Testis (tissue), 3 donors: Measurements from ENCODE around the gene NOVA2. TPM values are rescaled to one million over a fixed set of nuclear protein-coding genes. Genes with fewer than 3 reads are reported as not detected.

ENCODE experiments used
- DNase-seq: peaks from one replicate; pipeline ENCODE4 v3.0.0-alpha.2; 2019
- H3K27ac ChIP-seq, 2 donors: fragments of 200-600 bp; sonication (generic); one replicate each; pipeline ENCODE4 v1.5.1; 2019
- H3K27me3 ChIP-seq: fragments of 200-600 bp; sonication (generic); one replicate; pipeline ENCODE4 v1.5.1; 2019
- H3K36me3 ChIP-seq: fragments of 200-600 bp; sonication (generic); one replicate; pipeline ENCODE4 v1.5.1; 2017; ENCODE audit warnings: low read depth; ENCODE audit errors: missing control alignments
- H3K4me1 ChIP-seq: fragments of 200-600 bp; sonication (generic); one replicate; pipeline ENCODE4 v1.5.1; 2019
- H3K4me3 ChIP-seq, 2 donors: fragments of 200-600 bp; sonication (generic); one replicate each; pipeline ENCODE4 v1.5.1; 2017 to 2019
- H3K9me3 ChIP-seq: fragments of 200-600 bp; sonication (generic); one replicate; pipeline ENCODE4 v1.5.1; 2017
- POLR2A ChIP-seq: fragments of 450-650 bp; IDR thresholded peaks from one replicate; pipeline ENCODE4 v1.6.1; 2017; ENCODE audit warnings: antibody characterized with exemption, mild to moderate bottlenecking, moderate library complexity
- WGBS, 2 donors: methylation state at CpG; one replicate each; pipeline ENCODE4 v1.1.5; 2018; 5-methylcytosine and 5-hydroxymethylcytosine counted together
- intact Hi-C: fragments of 100-400 bp; cut with DNase I; formaldehyde crosslinking; loops from one replicate; pipeline ENCODE4 v1.15.1; 2023; ENCODE audit warnings: low total_unique reads
- polyA plus RNA-seq: library from polyadenylated mRNA; stranded (reverse); fragments of 350-450 nt; fragmentation: Illumina TruSeq; extraction: RNeasy Lipid Tissue Mini Kit (QIAGEN cat#74804); gene quantifications from one replicate; pipeline ENCODE4 v1.2.3, GENCODE V29; 2014; ENCODE audit warnings: low read depth, low replicate concordance; ENCODE audit not compliant: insufficient read depth
- total RNA-seq, 2 donors: library from RNA; depleted of rRNA; stranded (reverse); fragments of >200 nt; gene quantifications; one replicate each; pipeline ENCODE4 v1.2.3, GENCODE V29; 2016
- TF ChIP-seq, protein P1 (sequence below), 3 experiments: fragments of 450-650 bp in 2 of 3; fragments of 200-600 bp in 1 of 3; sonication (generic) in 1 of 3; IDR thresholded peaks; one replicate each; pipeline ENCODE4 v1.5.1; 2016 to 2019; ENCODE audit warnings: antibody characterized with exemption in 3 of 3, mild to moderate bottlenecking in 2 of 3, moderate library complexity in 1 of 3

Gene NOVA2
- total and polyA plus RNA-seq, 3 donors from 2014 or later: 3.0 to 5.7 (median 3.1) TPM

DNA sequence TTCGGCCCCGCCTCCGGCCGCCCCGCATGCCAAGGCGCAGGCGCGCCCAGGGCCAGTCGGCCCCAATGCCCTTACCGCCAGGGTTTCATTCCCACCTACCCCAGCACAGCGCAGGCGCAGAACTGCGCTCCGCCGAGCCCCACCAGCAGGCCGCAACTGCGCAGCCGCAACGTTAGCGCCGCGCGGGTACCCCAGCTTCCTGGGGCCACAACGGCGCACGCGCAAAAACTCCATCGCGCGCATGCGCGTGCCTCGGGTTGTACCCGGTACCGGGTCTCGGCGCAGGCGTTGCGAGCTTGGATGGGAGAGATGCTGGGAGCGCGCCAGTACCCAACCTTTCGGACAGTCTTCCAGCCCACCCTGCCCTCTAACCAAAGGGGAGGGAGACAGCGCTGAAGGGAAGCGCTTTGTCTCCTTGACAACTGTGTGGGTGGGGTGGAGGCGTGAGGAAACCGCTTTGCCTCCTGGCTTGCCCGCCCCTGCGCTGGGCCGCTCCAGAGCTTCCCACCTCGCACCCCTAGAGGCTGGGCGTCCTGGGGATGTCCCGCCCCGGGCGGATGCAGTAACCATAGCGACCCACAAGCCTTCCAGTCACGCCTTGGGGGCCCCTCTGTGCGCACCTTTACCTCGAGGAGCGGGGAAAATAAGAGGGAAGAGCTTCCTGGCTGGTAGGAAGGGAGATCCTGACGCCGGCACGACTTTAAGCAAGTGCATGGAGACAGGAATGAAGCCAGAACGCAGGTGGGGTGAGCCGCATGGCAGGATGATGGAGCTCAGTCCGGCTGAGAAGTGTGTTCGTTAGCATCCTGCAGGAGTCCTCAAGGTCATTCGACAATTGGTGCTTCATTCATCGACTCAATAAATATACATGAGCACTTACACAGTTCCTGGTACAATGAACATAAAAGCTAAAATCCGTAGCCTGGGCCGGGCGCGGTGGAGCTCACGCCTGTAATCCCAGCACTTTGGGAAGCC, 70.7 kb downstream of the NOVA2 start:
- TF ChIP-seq POLR2A: no peak
- TF ChIP-seq, protein P1, sequence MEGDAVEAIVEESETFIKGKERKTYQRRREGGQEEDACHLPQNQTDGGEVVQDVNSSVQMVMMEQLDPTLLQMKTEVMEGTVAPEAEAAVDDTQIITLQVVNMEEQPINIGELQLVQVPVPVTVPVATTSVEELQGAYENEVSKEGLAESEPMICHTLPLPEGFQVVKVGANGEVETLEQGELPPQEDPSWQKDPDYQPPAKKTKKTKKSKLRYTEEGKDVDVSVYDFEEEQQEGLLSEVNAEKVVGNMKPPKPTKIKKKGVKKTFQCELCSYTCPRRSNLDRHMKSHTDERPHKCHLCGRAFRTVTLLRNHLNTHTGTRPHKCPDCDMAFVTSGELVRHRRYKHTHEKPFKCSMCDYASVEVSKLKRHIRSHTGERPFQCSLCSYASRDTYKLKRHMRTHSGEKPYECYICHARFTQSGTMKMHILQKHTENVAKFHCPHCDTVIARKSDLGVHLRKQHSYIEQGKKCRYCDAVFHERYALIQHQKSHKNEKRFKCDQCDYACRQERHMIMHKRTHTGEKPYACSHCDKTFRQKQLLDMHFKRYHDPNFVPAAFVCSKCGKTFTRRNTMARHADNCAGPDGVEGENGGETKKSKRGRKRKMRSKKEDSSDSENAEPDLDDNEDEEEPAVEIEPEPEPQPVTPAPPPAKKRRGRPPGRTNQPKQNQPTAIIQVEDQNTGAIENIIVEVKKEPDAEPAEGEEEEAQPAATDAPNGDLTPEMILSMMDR (IDR thresholded peaks at IDR 0.05): no peak

DNA sequence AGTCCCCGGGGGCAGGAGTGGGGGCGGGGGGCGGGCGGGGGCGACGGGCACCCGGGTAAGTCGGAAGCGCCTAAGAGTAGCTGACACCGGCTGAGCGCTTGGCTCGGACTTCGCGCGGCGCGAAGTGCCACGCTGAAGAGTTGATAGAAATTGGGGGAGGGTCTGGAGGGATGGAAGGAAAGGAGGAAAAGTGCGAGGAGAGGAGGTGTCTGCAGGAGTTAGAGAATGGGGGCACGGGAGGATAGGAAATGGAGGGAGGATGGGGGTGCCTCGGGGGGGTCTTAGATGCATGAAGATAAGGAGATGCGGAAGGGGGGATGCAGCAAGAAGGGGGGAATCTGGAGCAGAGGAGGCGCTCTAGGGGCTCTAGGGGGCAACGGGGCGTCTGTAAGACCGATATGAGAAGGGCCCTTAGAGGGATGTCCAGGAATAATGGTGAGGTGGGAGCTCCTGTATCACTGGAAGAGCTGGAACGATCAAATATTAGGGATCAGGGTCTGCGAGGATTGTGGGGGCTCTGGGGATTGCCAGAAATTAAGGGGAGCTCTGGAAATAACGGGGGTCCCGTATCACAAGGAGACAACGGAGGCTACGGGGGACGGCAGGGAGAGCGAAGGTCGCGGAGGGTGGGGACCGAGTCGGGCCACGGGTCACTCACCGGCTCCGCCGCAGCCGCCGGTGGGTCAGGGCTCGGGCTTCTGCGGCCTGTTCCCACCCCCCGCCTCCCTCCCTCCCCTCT, 71.6 kb downstream of the NOVA2 start, which contains the start of gene MYPOP:
Gene MYPOP (minus strand): TSS at position 702 of the 739 bp plus-strand sequence. CDS start 840 bp downstream, outside the sequence.
- WGBS, 2 donors: 1% methylated on average over 36 to 46 of the region's 47 CpGs
- Histone ChIP-seq H3K4me1 (peaks cover 14% of the 10 kb centered on the region), H3K4me3 (peak within 1 kb of the TSS; percentile 67 to 82), H3K36me3 (no peaks in the 10 kb centered on the region), H3K27ac (peak within 1 kb of the TSS; percentile 24 to 82), H3K9me3 (no peaks in the 10 kb centered on the region), H3K27me3 (no peaks in the 10 kb centered on the region)
- TF ChIP-seq, protein P1 (IDR thresholded peaks at IDR 0.05): no peak
- TF ChIP-seq POLR2A: no peak
- no peak for DNase-seq
- intact Hi-C loops: no loop called here

More for the DNA sequence above, 70.7 kb downstream of the NOVA2 start:
- H3K27me3 ChIP-seq: no peaks in the 10 kb centered on the region
- peak overlapping the region; percentile 23 to 82 for H3K27ac ChIP-seq
- intact Hi-C loops: no loop called here
- peak; percentile 96 for DNase-seq
- peak overlapping the region; percentile 67 to 82 for H3K4me3 ChIP-seq
- H3K36me3 ChIP-seq: no peaks in the 10 kb centered on the region
- H3K4me1 ChIP-seq: peaks cover 14% of the 10 kb centered on the region
- no peaks in the 10 kb centered on the region for H3K9me3 ChIP-seq
- WGBS, 2 donors: 2 to 5% methylated on average over 26 to 65 of the region's 73 CpGs

DNA sequence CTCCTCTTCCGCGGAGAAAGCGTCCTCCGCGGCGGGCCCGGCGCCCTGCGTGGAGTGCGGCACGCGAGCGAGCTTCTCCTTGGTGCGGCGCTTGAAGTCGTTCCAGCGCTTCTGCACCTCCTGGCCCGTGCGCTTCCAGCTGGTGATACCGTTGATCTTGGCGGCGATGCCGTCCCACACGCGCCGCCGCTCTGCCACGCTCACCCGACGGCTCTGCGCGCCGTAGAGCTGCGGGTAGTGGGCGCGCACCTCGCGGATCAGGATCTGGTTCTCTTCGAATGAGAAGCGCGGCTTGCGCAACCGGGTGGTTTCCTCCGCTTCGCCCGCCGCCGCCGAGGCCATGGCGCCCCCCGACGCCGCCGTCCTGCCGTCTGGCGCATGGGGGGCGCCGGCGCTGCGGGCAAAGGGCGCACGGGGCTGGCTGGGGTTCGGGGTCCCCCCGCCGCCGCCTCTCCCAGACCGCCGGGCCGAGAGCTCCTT, 72.2 kb downstream of the NOVA2 start:
- H3K4me3 ChIP-seq: peak overlapping the region; percentile 67 to 82
- intact Hi-C loops: no loop called here
- no peak for DNase-seq
- WGBS, 2 donors: 5% methylated on average over 52 of the region's 69 CpGs; no CpG with 5 or more reads in 1 of the 2 donors
- H3K4me1 ChIP-seq: peaks cover 14% of the 10 kb centered on the region
- H3K27ac ChIP-seq: no peak overlapping the region
- no peaks in the 10 kb centered on the region for H3K9me3 ChIP-seq
- no peak for TF ChIP-seq POLR2A
- TF ChIP-seq, protein P1 (IDR thresholded peaks at IDR 0.05): no peak
- H3K36me3 ChIP-seq: no peaks in the 10 kb centered on the region
- no peaks in the 10 kb centered on the region for H3K27me3 ChIP-seq

DNA sequence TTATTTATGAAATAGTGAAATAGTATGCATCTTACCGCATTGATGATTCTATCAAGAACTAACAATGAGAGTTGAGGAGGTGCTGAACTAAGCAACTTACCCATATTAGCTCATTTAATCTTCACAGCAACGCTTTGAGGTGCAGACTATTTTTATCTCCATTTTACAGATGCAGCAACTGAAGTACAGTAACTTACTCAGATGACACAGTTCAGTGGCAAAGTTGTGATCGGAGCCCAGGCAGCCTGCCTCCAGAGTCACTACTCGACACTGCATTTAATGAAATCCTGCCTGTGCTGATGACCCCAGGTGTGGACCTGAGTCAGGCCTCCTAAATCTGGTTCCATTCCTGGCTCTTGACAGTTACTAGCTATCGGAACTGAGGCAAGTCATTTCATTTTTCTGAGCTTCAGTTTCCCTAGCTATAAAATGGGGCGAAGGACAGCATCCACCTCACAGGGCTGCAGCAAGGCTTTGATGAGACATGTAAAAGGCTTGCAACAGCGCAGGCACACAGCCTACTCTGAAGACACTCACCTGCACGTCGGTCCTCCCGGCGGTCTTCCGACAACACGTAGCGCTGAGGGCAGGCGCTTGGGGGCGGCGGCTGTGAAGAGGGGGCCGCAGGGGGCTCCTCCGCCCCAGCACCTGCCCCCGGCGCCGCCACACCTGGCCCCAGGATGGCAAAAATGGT, 72.8 kb downstream of the NOVA2 start:
- H3K36me3 ChIP-seq: no peaks in the 10 kb centered on the region
- H3K4me1 ChIP-seq: peaks cover 14% of the 10 kb centered on the region
- intact Hi-C loops: no loop called here
- 38 to 55% methylated on average over 14 to 18 of the region's 22 CpGs for WGBS, 2 donors
- no peak overlapping the region for H3K27ac ChIP-seq
- H3K27me3 ChIP-seq: no peaks in the 10 kb centered on the region
- no peak for TF ChIP-seq POLR2A
- TF ChIP-seq, protein P1 (IDR thresholded peaks at IDR 0.05): no peak
- H3K4me3 ChIP-seq: peak overlapping the region; percentile 67 to 82
- DNase-seq: no peak
- no peaks in the 10 kb centered on the region for H3K9me3 ChIP-seq
